ENCODE results near the gene PERCC1. TPM values are rescaled to one million over a fixed set of nuclear protein-coding genes. Genes with fewer than 3 reads are reported as not detected.

The PERCC1 gene
- total RNA-seq, 1 donor from 2014 or later, result not detected

DNA sequence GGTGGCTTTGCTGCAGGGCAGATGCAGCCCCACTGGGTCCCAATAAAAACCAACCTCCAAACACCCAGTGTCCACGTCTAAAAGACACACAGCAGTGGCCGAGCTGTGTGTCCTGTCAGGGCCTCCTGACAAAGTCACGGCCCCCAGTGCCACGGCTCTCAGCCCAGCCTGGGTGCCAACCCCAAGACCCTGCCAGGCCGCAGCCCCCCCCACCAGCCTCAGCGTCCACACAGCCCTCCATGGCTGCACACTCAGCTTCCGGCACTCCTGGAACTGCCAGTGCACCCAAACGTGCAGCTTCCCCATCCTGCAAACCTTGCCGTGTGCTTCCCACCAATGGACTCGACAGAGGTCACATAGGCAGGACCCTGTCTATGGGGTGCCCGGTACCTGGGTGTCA is 17.1 kb downstream of the PERCC1 start:
- no peak for TF ChIP-seq EZH2 (IDR thresholded peaks at IDR 0.05)
- TF ChIP-seq, protein P1, sequence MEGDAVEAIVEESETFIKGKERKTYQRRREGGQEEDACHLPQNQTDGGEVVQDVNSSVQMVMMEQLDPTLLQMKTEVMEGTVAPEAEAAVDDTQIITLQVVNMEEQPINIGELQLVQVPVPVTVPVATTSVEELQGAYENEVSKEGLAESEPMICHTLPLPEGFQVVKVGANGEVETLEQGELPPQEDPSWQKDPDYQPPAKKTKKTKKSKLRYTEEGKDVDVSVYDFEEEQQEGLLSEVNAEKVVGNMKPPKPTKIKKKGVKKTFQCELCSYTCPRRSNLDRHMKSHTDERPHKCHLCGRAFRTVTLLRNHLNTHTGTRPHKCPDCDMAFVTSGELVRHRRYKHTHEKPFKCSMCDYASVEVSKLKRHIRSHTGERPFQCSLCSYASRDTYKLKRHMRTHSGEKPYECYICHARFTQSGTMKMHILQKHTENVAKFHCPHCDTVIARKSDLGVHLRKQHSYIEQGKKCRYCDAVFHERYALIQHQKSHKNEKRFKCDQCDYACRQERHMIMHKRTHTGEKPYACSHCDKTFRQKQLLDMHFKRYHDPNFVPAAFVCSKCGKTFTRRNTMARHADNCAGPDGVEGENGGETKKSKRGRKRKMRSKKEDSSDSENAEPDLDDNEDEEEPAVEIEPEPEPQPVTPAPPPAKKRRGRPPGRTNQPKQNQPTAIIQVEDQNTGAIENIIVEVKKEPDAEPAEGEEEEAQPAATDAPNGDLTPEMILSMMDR (IDR thresholded peaks at IDR 0.05), result no peak
- no peak for TF ChIP-seq EZH2phosphoT487 (IDR thresholded peaks at IDR 0.05)
- Histone ChIP-seq H3K9me3 (ENCODE audit: low read depth) (no peaks in the 10 kb centered on the region), H3K4me3 (no peak overlapping the region), H3K27me3 (no peaks in the 10 kb centered on the region), H2AFZ (replicated peaks) (no peak overlapping the region), H3K4me1 (no peaks in the 10 kb centered on the region), H3K79me2 (ENCODE audit: low read depth) (no peaks in the 10 kb centered on the region), H3K27ac (no peak overlapping the region), H3K9ac (no peak overlapping the region), H3F3A (ENCODE audit: low read depth) (no peaks in the 10 kb centered on the region), H4K20me1 (ENCODE audit: low read depth) (no peaks in the 10 kb centered on the region), H3K36me3 (no peaks in the 10 kb centered on the region), H3K4me2 (no peak overlapping the region)
- Mint-ChIP-seq H3K9me3 (no peaks in the 10 kb centered on the region), H3K4me3 (no peak overlapping the region), H3K36me3 (peaks cover 6% of the 10 kb centered on the region), H3K27me3 (ENCODE audit: insufficient read depth, low read depth) (peaks cover 3% of the 10 kb centered on the region), H3K4me1 (no peaks in the 10 kb centered on the region), H3K27ac (no peak overlapping the region)
- no peak for DNase-seq (ENCODE audit: low spot score)

DNA sequence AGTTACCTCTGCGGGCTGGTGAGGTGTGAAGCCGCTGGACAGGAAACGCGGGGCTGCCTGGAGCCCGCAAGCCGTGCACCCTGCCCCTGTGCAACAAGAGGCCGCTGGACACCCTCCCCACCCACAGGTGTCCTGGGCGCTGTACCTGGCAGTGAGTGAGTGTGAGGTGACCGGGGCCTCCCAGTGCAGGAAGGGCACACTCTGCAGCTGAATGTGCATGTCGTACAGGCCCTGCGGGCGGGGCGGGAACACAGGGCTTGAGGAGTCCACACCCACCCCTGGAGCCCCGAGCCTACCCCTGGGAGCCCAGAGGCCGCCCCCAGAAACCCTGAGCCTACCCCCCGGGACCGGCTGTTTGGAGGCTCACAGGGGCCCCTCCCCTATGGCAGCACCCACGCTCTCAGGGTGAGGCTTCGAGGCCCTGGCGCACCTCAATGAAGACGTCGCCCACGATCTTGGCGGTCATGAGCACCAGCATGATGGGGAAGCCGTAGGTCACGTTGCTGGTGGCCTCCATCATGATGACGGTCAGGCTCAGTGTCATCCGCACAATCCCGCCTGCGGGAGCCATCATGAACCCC is 17.7 kb downstream of the PERCC1 start:
- no peaks in the 10 kb centered on the region for H3K4me1 Mint-ChIP-seq
- TF ChIP-seq, protein P1 (IDR thresholded peaks at IDR 0.05), result no peak
- TF ChIP-seq EZH2 (IDR thresholded peaks at IDR 0.05) (no peak), EZH2phosphoT487 (IDR thresholded peaks at IDR 0.05) (no peak)
- Histone ChIP-seq H3K9ac (no peak overlapping the region), H3K27ac (no peak overlapping the region), H3K27me3 (no peaks in the 10 kb centered on the region), H3K4me2 (no peak overlapping the region), H3K4me3 (no peak overlapping the region), H4K20me1 (ENCODE audit: low read depth) (no peaks in the 10 kb centered on the region), H3K4me1 (no peaks in the 10 kb centered on the region), H3F3A (ENCODE audit: low read depth) (no peaks in the 10 kb centered on the region), H3K36me3 (no peaks in the 10 kb centered on the region), H3K79me2 (ENCODE audit: low read depth) (no peaks in the 10 kb centered on the region), H2AFZ (replicated peaks) (no peak overlapping the region), H3K9me3 (ENCODE audit: low read depth) (no peaks in the 10 kb centered on the region)
- no peaks in the 10 kb centered on the region for H3K9me3 Mint-ChIP-seq
- H3K4me3 Mint-ChIP-seq, result no peak overlapping the region
- DNase-seq (ENCODE audit: low spot score), result no peak
- no peak overlapping the region for H3K27ac Mint-ChIP-seq
- H3K27me3 Mint-ChIP-seq (ENCODE audit: insufficient read depth, low read depth), result peaks cover 3% of the 10 kb centered on the region
- H3K36me3 Mint-ChIP-seq, result peaks cover 6% of the 10 kb centered on the region

DNA sequence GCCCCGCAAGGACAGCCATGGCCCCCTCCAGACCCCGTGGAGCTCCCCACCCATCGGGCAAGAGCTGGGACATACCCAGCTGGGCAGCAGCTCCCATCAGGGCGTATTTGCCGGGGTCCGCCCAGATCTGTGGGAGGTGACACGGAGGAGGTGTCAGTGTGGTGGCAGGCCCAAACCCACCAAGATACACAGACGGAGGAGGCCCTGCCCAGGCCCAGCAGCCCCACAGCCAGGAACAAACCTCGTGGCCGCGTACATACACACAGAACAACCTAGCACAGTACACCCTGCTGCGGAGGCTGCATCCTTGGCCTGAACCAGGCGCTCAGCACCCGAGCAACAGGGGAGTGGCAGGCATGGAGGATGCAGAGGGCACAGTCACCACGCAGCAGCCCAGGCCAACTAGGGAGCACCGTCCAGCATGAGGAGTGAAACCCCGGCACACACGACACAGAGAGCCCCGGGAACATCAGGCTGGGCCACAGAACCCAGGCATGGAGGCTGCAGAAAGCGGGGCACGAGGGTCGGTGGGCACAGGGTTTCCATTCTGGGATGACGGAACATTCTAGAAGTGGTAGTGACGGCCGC is 18.4 kb downstream of the PERCC1 start:
- Histone ChIP-seq H3K9me3 (ENCODE audit: low read depth) (no peaks in the 10 kb centered on the region), H3K4me2 (no peak overlapping the region), H2AFZ (replicated peaks) (no peak overlapping the region), H3F3A (ENCODE audit: low read depth) (no peaks in the 10 kb centered on the region), H3K27ac (no peak overlapping the region), H3K27me3 (no peaks in the 10 kb centered on the region), H3K9ac (no peak overlapping the region), H4K20me1 (ENCODE audit: low read depth) (no peaks in the 10 kb centered on the region), H3K36me3 (no peaks in the 10 kb centered on the region), H3K4me3 (no peak overlapping the region), H3K4me1 (no peaks in the 10 kb centered on the region), H3K79me2 (ENCODE audit: low read depth) (no peaks in the 10 kb centered on the region)
- peaks cover 6% of the 10 kb centered on the region for H3K36me3 Mint-ChIP-seq
- peaks cover 3% of the 10 kb centered on the region for H3K27me3 Mint-ChIP-seq (ENCODE audit: insufficient read depth, low read depth)
- H3K27ac Mint-ChIP-seq, result no peak overlapping the region
- H3K4me3 Mint-ChIP-seq, result no peak overlapping the region
- no peak for TF ChIP-seq EZH2 (IDR thresholded peaks at IDR 0.05)
- no peaks in the 10 kb centered on the region for H3K9me3 Mint-ChIP-seq
- DNase-seq (ENCODE audit: low spot score), result no peak
- H3K4me1 Mint-ChIP-seq, result no peaks in the 10 kb centered on the region

DNA sequence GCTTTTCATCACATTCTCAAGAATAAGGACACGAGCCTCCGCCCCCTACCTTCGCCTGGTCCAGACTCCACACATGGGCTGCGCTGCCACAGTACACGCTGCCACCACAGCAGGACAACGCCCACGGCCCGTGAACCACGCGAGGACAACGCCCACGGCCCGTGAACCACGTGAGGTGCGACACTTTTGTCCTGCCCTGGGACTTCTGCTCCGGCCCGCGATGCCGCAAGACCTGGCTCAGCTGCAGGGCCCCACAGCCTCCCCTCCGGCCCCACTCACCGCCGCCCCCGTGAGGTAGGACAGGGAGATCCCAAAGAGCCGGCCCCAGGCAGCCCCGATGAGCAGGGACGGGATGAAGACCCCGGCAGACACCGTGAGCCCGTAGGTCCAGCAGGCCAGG is 19.3 kb downstream of the PERCC1 start:
- no peak overlapping the region for H3K4me3 Mint-ChIP-seq
- no peaks in the 10 kb centered on the region for H3K9me3 Mint-ChIP-seq
- H3K27me3 Mint-ChIP-seq (ENCODE audit: insufficient read depth, low read depth), result peaks cover 3% of the 10 kb centered on the region
- no peaks in the 10 kb centered on the region for H3K4me1 Mint-ChIP-seq
- peaks cover 6% of the 10 kb centered on the region for H3K36me3 Mint-ChIP-seq
- Histone ChIP-seq H3K27ac (no peak overlapping the region), H3K27me3 (no peaks in the 10 kb centered on the region), H3K36me3 (no peaks in the 10 kb centered on the region), H3F3A (ENCODE audit: low read depth) (no peaks in the 10 kb centered on the region), H2AFZ (replicated peaks) (no peak overlapping the region), H3K9ac (no peak overlapping the region), H3K4me3 (no peak overlapping the region), H4K20me1 (ENCODE audit: low read depth) (no peaks in the 10 kb centered on the region), H3K4me1 (no peaks in the 10 kb centered on the region), H3K4me2 (no peak overlapping the region), H3K9me3 (ENCODE audit: low read depth) (no peaks in the 10 kb centered on the region), H3K79me2 (ENCODE audit: low read depth) (no peaks in the 10 kb centered on the region)
- no peak overlapping the region for H3K27ac Mint-ChIP-seq
- DNase-seq (ENCODE audit: low spot score), result no peak
- TF ChIP-seq, protein P1 (IDR thresholded peaks at IDR 0.05), result no peak
- no peak for TF ChIP-seq EZH2 (IDR thresholded peaks at IDR 0.05)
- no peak for TF ChIP-seq EZH2phosphoT487 (IDR thresholded peaks at IDR 0.05)
